DMS53 treated with DMSO at 0.1 percent for 48 hours (cell line): ENCODE data around the gene RETSAT.
"Not testable (repeated sequence)": the region's sequence is repeated elsewhere in the genome, so short reads cannot be mapped to it uniquely, and the experiment has no call there.

Experiments
- DNase-seq: peaks from one replicate; lab custom pipeline; 2025; ENCODE audit not compliant: unreplicated experiment; lab: John Stamatoyannopoulos, UW

RETSAT gene

GRCh38 chr2:85334928-85335327 is 19.4 kb downstream of the RETSAT start:
- DNase-seq = no peak

GRCh38 chr2:85333877-85334276 is 20.5 kb downstream of the RETSAT start:
- DNase-seq = not testable (repeated sequence)

DNA sequence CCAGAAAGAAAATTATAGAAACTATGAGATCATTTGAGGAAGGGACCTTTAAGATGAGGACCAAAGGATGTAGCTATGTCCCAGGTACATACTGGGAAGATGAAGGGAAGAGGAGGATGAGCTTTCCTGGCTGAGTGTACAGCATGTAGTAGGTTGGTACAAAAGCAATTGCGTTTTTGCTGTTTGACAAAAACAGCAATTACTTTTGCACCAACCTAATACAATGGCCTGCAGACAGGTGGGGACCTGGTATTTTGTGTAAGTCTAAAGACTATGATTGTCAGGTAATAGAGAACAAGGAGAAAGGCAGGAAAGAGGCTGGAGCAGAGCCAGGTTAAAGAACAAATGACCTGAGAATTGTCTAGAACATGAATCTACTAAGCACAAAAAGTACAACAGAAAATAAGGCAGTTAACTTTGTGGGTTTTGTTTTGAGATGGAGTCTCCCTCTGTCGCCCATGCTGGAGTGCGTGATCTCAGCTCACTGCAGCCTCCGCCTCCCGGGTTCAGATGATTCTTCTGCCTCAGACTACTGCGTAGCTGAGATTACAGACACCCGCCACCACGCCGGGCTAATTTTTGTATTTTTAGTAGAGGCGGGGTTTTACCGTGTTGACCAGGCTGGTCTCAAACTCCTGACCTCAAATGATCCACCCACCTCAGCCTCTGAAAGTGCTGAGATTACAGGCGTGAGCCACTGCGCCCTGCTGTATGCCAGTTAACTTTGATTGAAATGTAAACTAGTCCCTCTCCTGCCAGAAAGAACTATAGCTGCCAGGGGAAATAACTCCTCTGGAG is 23.3 kb downstream of the RETSAT start:
- no peak for DNase-seq

- DNase-seq = not testable (repeated sequence)
These were observed 24.6 kb downstream of the RETSAT start for GRCh38 chr2:85329701-85330100.

DNA sequence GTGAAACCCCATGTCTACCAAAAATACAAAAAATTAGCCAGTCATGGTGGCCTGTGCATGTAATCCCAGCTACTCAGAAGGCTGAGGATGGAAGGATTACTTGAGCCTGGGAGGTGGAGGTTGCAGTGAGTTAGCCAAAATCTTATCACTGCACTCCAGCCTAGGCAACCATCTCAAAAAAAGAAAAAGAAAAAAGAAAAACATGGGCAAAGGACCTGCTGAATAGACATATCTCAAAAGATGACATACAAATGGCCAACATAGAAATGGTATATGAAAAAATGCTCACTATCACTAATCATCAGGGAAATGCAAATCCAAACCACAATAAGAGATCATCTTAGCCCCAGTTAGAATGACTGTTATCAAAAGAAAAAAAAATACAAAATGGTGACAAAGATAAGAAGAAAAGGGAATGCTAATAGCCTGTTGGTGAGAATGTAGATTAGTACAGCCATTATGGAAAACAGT is 25.1 kb downstream of the RETSAT start:
- no peak for DNase-seq

DNA sequence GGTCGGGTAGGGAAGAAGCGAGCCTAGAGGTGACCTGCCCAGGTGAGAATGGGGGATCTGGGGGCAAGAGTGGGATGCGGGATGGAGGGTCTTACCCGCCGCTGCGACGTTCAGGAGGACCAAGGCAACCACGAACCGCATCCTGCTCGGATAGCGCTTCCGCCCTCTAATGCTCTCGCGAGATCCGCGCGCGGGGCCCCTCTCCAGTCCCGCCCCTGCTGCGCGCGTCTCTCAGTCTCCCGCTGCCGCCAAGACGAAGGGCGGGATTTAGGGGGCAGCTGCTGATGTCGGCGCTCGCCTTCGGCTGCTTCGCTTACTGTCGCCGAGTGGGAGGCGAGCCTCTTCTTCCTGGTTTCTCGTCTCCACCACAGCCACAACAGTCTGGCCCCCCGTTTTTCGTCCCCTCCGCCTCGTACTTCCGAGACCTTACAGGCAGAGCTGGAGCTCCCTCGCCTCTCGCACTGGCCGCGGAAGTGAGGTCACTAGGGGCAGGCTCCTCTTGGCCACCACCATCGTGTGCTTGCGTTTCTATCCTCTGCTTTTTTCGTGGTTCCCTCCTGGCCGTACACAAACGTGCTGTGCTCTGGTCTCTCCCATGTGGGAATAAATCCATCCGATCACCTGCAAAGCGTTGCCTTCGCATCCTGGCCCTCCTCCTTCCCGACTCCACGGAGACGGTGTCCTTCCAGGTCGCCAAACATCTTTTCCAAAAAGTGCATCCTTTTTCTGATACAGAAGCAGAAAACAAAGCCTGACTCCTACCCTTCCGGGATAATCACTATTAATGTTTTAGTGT is 26.3 kb downstream of the RETSAT start, which contains the start of gene TGOLN2:
Gene TGOLN2 (minus strand): TSS at position 168 of the 796 bp plus-strand sequence. CDS start 27 bp downstream, at position 141.
- peak; percentile 93 for DNase-seq

DNA sequence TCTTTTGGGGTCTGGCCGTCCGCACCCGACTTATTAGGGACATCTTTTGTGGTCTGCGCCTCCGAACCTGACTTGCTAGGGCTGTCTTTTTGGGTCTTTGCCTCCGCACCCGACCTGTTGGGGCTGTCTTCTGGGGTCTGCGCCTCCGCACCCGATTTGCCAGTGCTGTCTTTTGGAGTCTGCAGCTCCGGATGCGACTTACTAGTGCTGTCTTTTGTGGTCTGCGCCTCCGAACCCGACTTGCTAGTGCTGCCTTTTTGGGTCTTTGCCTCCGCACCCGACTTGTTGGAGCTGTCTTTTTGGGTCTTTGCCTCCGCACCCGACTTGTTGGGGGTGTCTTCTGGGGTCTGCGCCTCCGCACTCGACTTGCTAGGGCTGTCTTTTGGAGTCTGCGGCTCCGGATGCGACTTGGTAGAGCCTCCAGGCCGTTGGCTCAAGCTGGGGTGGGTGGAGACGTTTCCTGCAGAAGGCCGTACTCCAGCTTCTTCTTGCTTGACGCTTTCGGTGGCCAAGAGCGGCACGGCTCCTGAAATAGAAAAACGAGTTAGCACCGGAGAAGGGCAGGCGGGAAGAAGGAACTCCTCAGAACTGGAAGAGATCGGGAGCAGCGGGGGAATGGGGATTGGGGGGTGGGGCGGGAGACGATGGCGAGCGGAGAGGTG is 27.0 kb downstream of the RETSAT start:
- DNase-seq = peak; percentile 47

DNA sequence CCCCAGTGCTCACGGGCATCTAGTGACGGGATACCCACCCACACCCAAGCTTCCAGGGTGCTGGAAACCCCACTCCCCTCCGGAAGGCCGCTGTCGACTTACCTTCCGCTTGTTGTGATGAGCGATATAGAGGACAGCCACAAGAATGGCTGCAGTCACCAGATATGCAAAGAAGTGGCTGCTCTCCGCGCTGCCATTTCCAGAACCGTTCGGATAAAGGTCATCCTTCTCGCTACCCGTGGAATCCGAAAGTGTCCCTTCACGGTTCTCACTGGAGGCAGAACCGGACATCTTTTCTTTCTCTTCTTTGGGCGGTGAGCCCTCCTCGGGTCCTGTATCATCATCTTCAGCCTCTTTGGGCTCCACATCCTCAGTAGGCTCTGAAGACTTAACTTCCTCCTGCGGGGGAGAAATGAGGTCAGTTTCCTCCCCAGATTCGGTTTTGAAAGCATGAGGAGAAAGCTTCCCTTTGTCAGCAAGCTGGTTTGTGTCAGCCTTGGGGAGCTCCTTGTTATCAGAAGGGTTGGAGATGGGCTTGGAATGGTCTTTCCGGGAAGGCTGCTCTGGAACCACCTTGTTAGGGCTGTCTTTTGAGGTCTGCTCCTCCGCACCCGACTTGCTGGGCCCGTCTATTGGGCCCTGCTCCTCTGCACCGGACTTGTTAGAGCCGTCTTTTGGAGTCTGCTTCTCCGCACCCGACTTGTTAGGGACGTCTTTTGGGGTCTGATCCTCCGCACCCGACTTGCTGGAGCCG is 27.7 kb downstream of the RETSAT start:
- no peak for DNase-seq

- DNase-seq = no peak
These were observed 28.9 kb downstream of the RETSAT start for GRCh38 chr2:85325466-85325811.

DNA sequence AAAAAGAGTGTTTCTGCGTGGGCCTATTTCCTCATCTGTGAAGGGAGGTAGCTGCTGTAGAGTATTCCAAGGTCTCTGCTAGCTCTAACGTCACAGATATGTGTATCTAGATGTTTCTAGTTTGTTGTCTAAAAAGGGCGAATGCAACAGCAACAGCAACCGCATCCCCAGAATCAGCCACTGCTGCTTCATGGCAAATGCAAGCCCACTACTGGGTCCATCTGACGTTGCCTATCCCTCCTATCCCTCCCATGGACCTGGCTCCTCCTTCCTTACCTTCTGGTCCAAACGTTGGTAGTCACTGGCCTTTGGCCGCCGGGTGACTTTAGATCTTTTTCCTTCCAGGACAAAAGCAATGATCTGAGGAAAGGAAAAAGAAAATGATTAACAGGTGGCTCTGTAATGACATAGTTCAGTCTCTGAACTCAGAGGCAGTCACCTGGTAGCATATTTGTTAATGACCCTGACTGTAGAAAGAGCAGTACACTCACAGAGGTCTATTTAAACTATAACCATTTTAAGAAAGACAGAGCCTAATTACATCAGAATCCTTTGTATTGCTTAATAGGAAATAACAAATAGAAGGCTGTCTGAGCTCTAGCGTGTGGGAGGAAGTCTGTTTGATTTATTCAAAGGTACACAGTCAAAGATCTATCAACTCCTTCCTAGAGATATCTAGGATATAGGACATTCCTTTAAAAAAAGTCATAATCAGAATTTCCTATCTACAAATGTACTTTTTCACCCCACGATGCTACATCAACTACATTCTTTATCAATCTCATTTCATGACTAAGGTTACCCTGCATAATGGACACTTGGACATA is 29.5 kb downstream of the RETSAT start:
- no peak for DNase-seq

DNA sequence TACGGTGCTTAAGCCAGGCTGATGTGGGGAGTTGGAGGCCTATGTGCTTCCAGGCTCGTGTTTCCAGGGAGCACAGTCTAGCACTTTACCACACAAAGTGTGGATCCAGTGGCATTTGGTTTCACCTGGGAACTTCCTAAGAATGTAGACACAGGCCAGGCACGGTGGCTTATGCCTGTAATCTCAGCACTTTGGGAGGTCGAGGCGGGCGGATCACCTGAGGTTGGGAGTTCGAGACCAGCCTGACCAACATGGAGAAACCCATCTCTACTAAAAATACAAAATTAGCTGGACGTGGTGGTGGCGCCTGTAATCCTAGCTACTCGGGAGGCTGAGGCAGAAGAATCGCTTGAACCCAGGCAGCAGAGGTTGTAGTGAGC is 30.4 kb downstream of the RETSAT start:
- not testable (repeated sequence) for DNase-seq

- DNase-seq = no peak
These were observed 30.9 kb downstream of the RETSAT start for GRCh38 chr2:85323351-85323987.

DNA sequence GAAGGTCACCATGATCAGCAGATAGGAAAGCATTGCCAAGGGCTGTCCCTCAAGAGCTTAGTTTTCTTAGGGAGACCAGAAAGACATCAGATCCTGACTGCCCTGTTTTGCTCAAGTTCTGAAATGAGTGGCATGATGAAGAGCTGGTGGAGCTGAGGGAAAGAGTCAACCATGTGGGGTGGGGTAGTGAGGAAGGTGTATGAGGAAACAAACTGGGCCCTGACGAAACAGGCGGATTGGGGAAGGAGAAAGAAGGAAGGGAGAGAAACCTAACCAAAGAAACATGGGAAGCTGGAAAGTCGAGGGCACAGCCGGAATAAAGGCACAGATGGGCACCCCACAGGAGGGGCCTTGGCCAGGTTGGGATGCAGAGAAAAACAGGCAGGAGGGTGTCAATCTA is 34.5 kb downstream of the RETSAT start:
- no peak for DNase-seq

GRCh38 chr2:85318222-85319074 is 35.9 kb downstream of the RETSAT start:
- no peak for DNase-seq

GRCh38 chr2:85315921-85316320 is 38.4 kb downstream of the RETSAT start:
- DNase-seq = not testable (repeated sequence)

GRCh38 chr2:85314884-85315242 is 39.5 kb downstream of the RETSAT start:
- DNase-seq = no peak

- no peak for DNase-seq
These were observed 41.9 kb downstream of the RETSAT start for GRCh38 chr2:85312404-85312803.

DNA sequence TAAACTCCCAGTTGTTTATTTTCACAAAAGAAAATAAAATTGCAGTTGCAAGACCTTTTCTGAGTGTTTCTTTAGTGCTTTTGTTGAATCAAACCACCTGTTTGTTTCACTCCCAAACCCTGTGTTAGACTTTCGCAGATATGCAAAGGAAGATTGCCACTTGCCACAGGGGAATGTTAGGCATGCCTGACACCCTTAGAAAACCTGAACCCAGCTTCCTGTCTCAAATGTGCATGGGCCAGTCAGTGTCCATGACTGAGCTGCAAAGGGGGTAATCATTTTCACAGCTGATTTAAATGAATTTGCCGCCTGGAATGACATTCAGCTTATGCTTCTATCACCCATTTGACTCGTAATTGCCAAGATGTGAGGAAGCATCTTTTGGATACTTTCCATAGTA is 44.0 kb downstream of the RETSAT start:
- DNase-seq = no peak
